NCI-H526 (cell line): ENCODE measurements around the gene ANKRD24.
"Not testable (repeated sequence)": the region's sequence is repeated elsewhere in the genome, so short reads cannot be mapped to it uniquely, and the experiment has no call there.

Source experiments
- DNase-seq, 2 experiments: peaks; one replicate each; lab custom pipeline; 2025; lab: John Stamatoyannopoulos, UW

ANKRD24 gene

GRCh38 chr19:4267901-4268815 is 85.7 kb downstream of the ANKRD24 start:
- no peak for DNase-seq

GRCh38 chr19:4268816-4269430 is 86.4 kb downstream of the ANKRD24 start:
- DNase-seq, result no peak

DNA sequence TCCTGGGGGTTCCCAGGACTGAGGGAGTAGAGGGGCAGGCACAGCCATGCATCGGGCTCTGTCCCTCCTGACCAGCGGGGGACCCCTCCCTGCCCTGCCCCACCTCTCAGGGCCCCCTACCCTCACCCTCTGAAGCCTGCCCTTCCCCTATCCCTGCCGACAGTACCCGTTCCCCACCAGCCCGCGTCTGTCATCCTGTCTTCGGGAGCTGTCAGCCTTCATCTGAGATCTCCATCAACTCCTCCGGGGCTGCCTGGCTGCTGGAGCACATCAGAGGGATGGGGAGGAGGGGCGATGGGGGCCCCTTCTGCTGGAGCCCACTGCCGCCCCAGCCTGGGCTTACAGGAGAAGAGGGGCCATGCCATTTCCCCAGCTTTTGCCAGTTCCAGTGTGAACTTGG is 90.4 kb downstream of the ANKRD24 start:
- DNase-seq, result no peak

DNA sequence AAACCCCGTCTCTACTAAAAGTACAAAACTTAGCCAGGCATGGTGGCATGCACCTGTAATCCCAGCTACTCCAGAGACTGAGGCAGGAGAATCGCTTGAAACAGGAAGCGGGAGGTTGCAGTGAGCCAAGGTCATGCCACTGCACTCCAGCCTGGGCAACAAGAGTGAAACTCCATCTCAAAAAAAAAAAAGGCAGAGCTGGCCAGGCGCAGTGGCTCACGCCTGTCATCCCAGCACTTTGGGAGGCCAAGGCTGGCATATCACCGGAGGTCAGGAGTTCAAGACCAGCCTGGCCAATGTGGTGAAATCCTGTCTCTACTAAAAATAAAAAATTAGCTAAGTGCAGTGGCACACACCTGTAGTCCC is 91.8 kb downstream of the ANKRD24 start:
- DNase-seq, result not testable (repeated sequence)
